GM18507 (cell line): ENCODE measurements around the gene ATXN1.
A peak's percentile ranks its signal among the peaks of the same experiment; 100 is the strongest.

Experiments used
- DNase-seq: peaks from one replicate; pipeline ENCODE4 v3.0.0; 2011; ENCODE audit warnings: low read depth; ENCODE audit not compliant: insufficient read length; ENCODE audit errors: extremely low spot score
- FAIRE-seq: peaks from 2 replicates; lab custom pipeline; 2011; peaks lifted over from hg19 to GRCh38; lab: Jason Lieb, UNC

Gene ATXN1

DNA sequence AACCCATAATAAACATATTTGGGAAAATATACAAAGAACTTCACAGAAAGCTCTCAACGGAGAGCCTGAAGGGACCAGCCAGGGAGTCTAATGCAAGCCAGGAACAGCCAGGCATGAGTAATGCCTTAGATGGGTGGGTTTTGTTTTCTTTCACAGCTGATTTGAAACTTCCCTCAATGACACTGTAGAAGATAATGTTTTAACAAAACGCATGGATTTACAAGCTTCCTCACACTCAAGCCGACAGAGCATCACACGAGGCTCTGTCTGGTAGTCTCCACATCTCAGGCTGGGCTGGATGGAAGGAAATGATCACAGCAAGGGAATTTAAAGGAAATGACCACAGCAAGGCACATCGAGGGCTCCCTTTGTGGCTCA lies 409.0 kb downstream of the ATXN1 start:
- DNase-seq (no peak), FAIRE-seq (no peak)

- no peak for FAIRE-seq
- DNase-seq = no peak
Observed at GRCh38 chr6:16349544-16349943, 411.7 kb downstream of the ATXN1 start.

GRCh38 chr6:16346831-16347230 lies 414.4 kb downstream of the ATXN1 start:
- no peak for FAIRE-seq
- no peak for DNase-seq

GRCh38 chr6:16345449-16346330 lies 415.6 kb downstream of the ATXN1 start:
- FAIRE-seq (no peak), DNase-seq (no peak)

- DNase-seq (no peak), FAIRE-seq (no peak)
Observed at GRCh38 chr6:16344756-16345155, 416.5 kb downstream of the ATXN1 start.

- no peak for FAIRE-seq
- no peak for DNase-seq
Observed at GRCh38 chr6:16343593-16343992, 417.7 kb downstream of the ATXN1 start.

GRCh38 chr6:16339265-16339587 lies 422.0 kb downstream of the ATXN1 start:
- FAIRE-seq (no peak), DNase-seq (no peak)

DNA sequence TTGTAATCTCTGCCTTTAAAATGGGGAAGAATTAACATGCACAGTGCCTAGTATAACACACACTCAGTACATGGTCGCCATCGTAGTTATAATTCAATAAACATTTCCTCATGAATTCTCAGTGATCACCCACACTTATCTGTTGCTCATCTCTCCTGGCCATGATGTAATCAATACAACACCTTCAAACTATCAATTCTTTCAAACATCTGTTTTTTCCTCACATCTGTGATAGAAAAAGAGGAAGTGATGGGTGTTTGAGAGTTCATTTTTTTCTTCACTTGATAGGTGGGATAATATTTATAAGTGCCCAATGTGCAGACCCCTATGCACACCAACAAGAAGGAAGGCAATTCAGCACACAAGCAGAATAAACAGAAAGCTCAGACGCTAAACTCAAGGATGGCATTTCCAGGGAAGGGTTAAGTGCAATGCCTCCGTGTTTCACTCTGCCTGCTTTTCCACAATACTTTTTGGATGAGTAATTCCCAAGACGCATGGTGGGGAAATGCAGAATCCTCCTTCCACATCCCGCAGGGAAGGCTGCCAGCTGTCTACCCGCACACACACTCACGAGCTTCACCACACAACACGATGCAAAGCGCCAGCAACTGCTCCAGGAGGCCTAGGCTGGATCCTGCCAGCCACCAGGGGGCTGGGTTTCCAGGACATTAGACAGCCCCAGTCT lies 422.5 kb downstream of the ATXN1 start:
- DNase-seq (no peak), FAIRE-seq (no peak)

DNA sequence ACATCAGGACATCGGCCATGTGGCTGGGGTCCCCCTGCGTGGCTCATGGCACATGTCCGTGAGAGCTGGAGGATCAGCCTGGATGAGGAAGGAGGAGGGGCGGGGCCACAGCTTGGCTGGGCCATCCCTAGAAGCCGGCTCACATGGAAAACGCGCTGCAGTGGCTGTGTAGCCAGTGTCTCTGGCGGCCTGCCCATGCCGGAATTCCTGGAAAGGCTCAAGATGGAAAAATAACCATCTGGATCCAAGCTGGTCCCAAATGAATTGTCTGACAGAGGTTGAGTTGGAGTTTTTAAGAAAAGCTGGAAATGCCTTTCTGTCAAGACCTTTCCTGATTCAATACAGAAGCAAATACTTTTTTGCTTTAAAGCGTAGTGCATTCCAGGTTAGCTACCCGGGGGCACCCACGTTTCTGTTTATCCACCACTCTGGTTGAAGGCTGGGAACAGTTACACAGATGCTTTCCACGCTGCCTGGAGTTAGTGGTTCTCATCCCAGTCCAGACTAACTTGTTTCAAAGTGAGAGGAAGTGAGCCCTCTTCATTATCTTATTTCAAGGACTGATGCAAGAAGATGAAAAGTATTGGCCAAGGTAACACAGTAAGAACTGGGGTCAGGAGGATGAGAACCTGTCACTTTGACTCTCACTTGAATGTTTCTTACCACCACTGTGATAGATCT lies 423.8 kb downstream of the ATXN1 start:
- DNase-seq (no peak), FAIRE-seq (no peak)

- DNase-seq (no peak), FAIRE-seq (no peak)
Observed at GRCh38 chr6:16336911-16337294, 424.4 kb downstream of the ATXN1 start.

DNA sequence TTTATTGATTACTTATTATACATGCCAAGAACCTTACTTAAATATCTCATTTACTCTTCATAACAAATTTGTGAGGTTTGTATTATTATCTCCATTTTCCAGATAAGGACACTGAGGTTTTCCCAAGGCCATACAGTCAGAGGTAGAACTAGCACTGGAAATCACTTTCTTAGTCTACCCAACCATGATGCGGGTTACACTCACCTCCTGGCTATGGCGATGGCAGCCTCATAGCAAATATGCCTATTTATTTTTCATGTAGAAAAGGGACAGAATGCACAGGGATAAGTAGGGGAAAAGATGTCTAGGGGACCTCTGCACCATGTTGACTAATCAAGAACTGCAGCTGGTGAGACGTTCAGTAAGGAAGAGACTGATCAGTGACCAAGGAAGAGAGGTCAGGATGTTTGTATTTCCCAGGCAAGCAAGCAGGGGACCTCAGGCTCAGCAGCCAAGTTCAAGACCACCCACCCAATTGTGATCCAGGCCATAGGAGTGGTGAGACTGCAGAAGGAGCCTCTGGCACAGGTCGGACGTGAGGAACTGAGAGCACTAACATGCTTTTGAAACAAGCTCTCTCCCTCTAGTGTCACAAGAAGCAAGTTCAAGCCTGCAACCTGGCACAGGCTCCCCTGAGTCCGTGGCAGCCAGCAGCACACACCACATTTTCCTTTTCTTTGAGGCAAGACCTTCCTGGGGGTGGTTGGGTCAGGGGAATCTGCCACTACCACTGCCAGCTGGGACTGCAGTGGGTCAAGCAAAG lies 425.0 kb downstream of the ATXN1 start:
- no peak for DNase-seq

DNA sequence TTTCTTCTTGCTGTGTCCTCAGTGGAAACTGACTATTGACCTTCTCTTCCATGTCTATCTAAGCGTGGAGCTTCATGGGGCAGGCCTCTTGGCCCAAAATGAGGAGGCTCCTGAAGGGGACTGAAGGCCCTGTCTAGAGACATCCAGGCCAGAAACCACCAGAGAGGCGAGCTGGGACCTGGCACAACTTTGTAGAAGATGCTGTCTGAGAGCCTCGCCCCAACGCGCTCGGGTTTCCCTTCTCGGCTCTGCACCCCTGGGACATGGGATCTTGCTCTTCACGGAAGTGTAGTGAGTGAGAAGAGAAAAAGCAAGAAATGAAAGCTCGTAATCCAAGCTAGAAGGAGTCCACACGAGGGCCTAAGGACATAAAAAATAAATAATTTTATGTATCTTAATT lies 426.1 kb downstream of the ATXN1 start:
- DNase-seq = no peak
- no peak for FAIRE-seq

More for the DNA sequence above, 425.0 kb downstream of the ATXN1 start:
- no peak for FAIRE-seq

DNA sequence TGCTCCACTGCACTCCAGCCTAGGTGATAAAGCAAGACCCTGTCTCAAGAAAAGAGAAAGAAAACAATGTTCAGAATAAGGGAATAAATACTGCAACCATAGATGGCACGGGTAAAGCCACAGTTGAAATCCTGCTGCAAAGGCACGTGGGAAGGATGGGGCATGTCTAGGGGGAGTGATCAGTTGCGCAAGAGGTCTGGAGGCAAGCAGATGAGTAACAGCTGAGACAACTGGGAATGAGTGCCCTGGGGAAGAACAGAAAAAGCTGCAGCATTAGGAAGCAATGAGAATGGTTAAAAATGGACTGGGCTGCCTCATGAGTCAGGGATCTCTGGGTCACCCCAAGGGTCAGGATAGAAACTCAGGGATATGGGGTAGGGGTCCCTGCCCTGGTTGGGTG lies 426.6 kb downstream of the ATXN1 start:
- DNase-seq = no peak
- no peak for FAIRE-seq

GRCh38 chr6:16333580-16333979 lies 427.7 kb downstream of the ATXN1 start:
- DNase-seq (no peak), FAIRE-seq (no peak)

DNA sequence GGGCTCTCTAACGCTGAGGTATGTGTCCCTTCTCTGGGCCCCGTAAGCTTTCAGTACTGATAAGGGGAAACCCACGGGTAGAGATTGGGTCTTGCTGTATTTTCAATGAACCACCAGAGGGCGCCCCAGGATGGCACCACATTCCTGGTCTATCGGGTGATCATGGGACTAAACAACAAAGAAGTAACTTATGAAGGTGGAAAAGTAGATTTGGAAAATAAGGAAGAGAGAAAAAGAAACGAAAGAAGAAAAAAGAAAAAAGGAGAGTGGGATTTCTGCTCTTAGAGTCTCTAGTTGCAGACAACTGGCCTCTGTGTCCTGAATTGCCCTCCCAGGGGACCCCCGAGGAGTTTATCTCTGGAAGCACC lies 429.1 kb downstream of the ATXN1 start:
- peak; percentile 52 for DNase-seq
- FAIRE-seq = peak; percentile 89

- DNase-seq (peak; percentile 43), FAIRE-seq (peak; percentile 89)
Observed at GRCh38 chr6:16331384-16332174, 429.7 kb downstream of the ATXN1 start.

- no peak for FAIRE-seq
- DNase-seq = no peak
Observed at GRCh38 chr6:16329233-16329632, 432.0 kb downstream of the ATXN1 start.

DNA sequence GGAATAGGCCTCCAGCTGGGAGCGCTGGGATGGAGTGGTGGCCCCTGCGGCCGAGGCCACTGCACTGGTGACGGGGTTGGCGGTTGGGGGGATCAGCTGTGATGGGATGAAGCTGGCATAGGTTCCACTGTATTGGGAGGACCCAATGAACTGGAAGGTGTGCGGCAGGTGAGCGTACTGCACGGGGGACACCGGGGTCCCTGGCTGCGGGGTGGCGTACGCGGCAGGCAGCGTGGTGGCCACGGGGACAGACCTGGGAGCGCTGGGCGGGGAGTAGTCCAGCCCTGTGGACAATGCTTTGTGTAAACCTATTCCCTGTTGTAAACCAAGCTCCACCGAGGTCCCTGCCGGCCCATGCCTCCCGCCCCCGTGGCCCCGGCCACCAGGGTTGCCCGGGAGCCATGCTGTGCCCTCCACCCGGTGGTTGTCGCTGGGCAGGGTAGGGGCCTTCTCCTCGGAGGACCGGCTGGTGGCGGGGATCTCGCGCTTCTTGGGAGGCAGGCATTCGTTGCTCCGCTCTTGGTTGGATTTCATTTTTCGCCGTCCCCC lies 433.4 kb downstream of the ATXN1 start:
- no peak for FAIRE-seq
- DNase-seq = no peak
